ENCODE measurements around the gene PRR33. TPM values are rescaled to one million over a fixed set of nuclear protein-coding genes. Genes with fewer than 3 reads are reported as not detected.

PRR33 gene
- total RNA-seq, 1 experiment from 2014 or later, result not detected

DNA sequence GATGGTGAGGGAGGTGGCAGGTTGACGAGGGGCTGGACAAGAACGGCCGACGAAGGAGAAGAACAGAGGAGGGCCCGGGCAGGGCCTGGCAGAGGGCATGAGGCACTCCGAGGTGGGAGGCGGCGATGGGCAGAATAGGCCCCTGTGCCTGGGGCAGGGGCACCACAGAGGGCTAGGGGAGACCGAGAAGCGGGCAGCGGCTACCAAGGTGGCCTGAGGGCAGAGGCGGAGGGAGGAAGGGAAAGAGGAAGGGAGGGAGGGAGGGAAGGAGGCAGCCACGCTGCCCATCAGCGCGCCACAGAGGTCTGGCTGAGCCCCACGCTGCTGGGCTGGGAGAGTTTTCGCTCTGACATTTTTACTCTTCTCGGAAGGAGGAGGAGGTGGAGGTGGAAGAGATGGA, 27.5 kb downstream of the PRR33 start:
- no peaks in the 10 kb centered on the region for H3K36me3 ChIP-seq (ENCODE audit: control insufficient read depth, insufficient read depth, low read length)
- H3K4me1 ChIP-seq (ENCODE audit: control insufficient read depth, insufficient read depth, low read length), result peaks cover 22% of the 10 kb centered on the region
- no peaks in the 10 kb centered on the region for H3K9me3 ChIP-seq (ENCODE audit: control insufficient read depth, insufficient read depth, low read depth, low read length)
- intact Hi-C loops (cut with micrococcal nuclease; ENCODE audit: unreplicated experiment), result no loop called here
- ATAC-seq (no peak), DNase-seq (ENCODE audit: low read depth, low spot score) (no peak)
- BruUV-seq (replicated peaks), result no TSS peak
- TF ChIP-seq, protein P1, sequence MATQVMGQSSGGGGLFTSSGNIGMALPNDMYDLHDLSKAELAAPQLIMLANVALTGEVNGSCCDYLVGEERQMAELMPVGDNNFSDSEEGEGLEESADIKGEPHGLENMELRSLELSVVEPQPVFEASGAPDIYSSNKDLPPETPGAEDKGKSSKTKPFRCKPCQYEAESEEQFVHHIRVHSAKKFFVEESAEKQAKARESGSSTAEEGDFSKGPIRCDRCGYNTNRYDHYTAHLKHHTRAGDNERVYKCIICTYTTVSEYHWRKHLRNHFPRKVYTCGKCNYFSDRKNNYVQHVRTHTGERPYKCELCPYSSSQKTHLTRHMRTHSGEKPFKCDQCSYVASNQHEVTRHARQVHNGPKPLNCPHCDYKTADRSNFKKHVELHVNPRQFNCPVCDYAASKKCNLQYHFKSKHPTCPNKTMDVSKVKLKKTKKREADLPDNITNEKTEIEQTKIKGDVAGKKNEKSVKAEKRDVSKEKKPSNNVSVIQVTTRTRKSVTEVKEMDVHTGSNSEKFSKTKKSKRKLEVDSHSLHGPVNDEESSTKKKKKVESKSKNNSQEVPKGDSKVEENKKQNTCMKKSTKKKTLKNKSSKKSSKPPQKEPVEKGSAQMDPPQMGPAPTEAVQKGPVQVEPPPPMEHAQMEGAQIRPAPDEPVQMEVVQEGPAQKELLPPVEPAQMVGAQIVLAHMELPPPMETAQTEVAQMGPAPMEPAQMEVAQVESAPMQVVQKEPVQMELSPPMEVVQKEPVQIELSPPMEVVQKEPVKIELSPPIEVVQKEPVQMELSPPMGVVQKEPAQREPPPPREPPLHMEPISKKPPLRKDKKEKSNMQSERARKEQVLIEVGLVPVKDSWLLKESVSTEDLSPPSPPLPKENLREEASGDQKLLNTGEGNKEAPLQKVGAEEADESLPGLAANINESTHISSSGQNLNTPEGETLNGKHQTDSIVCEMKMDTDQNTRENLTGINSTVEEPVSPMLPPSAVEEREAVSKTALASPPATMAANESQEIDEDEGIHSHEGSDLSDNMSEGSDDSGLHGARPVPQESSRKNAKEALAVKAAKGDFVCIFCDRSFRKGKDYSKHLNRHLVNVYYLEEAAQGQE (IDR thresholded peaks at IDR 0.05; ENCODE audit: insufficient read depth in 1 of 2, low read depth in 2 of 2, low read length in 1 of 2), result no peak
- TF ChIP-seq SIN3A (IDR thresholded peaks at IDR 0.05; ENCODE audit: borderline replicate concordance, insufficient read depth, low read depth, low read length) (no peak), TCF7L2 (IDR thresholded peaks at IDR 0.05; ENCODE audit: low read depth, low read length) (no peak), POLR2AphosphoS5 (IDR thresholded peaks at IDR 0.05; ENCODE audit: low read depth, low read length) (no peak)
- TF ChIP-seq, protein P2, sequence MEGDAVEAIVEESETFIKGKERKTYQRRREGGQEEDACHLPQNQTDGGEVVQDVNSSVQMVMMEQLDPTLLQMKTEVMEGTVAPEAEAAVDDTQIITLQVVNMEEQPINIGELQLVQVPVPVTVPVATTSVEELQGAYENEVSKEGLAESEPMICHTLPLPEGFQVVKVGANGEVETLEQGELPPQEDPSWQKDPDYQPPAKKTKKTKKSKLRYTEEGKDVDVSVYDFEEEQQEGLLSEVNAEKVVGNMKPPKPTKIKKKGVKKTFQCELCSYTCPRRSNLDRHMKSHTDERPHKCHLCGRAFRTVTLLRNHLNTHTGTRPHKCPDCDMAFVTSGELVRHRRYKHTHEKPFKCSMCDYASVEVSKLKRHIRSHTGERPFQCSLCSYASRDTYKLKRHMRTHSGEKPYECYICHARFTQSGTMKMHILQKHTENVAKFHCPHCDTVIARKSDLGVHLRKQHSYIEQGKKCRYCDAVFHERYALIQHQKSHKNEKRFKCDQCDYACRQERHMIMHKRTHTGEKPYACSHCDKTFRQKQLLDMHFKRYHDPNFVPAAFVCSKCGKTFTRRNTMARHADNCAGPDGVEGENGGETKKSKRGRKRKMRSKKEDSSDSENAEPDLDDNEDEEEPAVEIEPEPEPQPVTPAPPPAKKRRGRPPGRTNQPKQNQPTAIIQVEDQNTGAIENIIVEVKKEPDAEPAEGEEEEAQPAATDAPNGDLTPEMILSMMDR (IDR thresholded peaks at IDR 0.05), result no peak
- POLR2A ChIA-PET, result no interaction called here
- in situ Hi-C loops (cut with HindIII; ENCODE audit: low pct_unique_long_range_greater_than_20kb, low sequenced_read_pairs), result no loop called here
- CTCF ChIA-PET, result no interaction called here
- no peak overlapping the region for H3K4me3 ChIP-seq (ENCODE audit: low read depth in 2 of 2, low read length in 2 of 2)
- peak overlapping the region; percentile 48; the same call in 1 of the 2 replicates for H3K27ac ChIP-seq (ENCODE audit: low read length)
- no peaks in the 10 kb centered on the region; the same call in 1 of the 2 replicates for H3K27me3 ChIP-seq (ENCODE audit: control insufficient read depth, insufficient read depth, low read length)

DNA sequence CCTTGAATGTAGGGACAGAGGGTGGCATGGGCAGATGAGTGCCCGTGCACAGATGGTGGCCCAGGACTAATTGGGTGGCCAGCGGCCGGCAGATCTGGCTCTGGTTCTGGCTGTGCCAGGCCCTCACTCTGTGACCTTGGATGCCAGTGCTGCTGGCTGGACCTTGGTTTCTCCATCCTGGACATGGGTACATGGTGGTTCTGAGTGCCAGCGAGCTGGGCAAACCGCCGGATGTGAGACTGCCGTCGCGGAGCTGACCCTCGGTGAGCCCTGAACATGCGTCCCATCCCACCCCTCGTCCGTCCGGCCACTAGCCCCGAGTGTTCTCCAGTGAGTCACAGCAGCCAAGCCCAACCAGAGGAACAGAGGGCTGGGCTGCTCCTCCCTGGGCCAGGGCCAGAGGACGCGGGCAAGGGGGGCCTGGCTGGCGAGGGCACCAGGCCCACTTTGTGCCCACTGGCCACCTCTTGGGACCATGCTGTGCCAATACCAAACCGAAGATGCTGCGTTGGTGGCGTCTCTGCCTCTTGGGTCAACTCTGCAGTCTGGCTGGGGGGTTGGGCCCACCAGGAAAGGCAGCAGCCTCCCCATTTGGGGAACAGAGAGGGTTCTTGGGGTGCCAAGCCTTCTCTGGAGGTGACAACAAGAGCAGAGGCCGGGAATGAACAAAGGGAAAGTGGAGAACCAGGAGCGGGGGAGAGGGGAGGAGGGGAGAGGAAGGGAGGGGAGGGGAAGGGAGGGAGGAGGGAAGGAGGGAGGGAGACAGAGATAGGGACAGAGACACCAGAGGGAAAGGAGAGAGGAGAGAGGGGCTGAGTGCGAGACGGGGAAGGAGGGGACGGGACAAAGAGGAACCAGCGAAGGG, 28.1 kb downstream of the PRR33 start:
- H3K27ac ChIP-seq (ENCODE audit: low read length), result peak overlapping the region; percentile 80
- peak; percentile 87 for ATAC-seq
- ChIA-PET CTCF (no interaction called here), POLR2A (no interaction called here)
- H3K9me3 ChIP-seq (ENCODE audit: control insufficient read depth, insufficient read depth, low read depth, low read length), result no peaks in the 10 kb centered on the region
- TF ChIP-seq TCF7L2 (IDR thresholded peaks at IDR 0.05; ENCODE audit: low read depth, low read length) (no peak), POLR2AphosphoS5 (IDR thresholded peaks at IDR 0.05; ENCODE audit: low read depth, low read length) (peak; percentile 49; the same call in 1 of the 2 replicates)
- intact Hi-C loops (cut with micrococcal nuclease; ENCODE audit: unreplicated experiment) (no loop called here), in situ Hi-C loops (cut with HindIII; ENCODE audit: low pct_unique_long_range_greater_than_20kb, low sequenced_read_pairs) (no loop called here)
- H3K36me3 ChIP-seq (ENCODE audit: control insufficient read depth, insufficient read depth, low read length), result no peaks in the 10 kb centered on the region
- BruUV-seq (replicated peaks), result no TSS peak
- peaks cover 22% of the 10 kb centered on the region for H3K4me1 ChIP-seq (ENCODE audit: control insufficient read depth, insufficient read depth, low read length)
- no peak overlapping the region for H3K4me3 ChIP-seq (ENCODE audit: low read depth in 2 of 2, low read length in 2 of 2)
- no peaks in the 10 kb centered on the region; the same call in 1 of the 2 replicates for H3K27me3 ChIP-seq (ENCODE audit: control insufficient read depth, insufficient read depth, low read length)
- no peak for DNase-seq (ENCODE audit: low read depth, low spot score)

All from Panc1 (cell line).